ENCODE data around the gene CCR1.
"Not testable (repeated sequence)": the region's sequence is repeated elsewhere in the genome, so short reads cannot be mapped to it uniquely, and the experiment has no call there.

Gene CCR1

GRCh38 chr3:46163556-46164041, 44.5 kb downstream of the CCR1 start:
- DNase-seq, result no peak

GRCh38 chr3:46162975-46163555, 45.0 kb downstream of the CCR1 start:
- no peak for DNase-seq

GRCh38 chr3:46157685-46158084, 50.4 kb downstream of the CCR1 start:
- not testable (repeated sequence) for DNase-seq

GRCh38 chr3:46154311-46154710, 53.8 kb downstream of the CCR1 start:
- DNase-seq, result no peak

All from NCI-H774 (cell line).